HepG2 (cell line): ENCODE data around the gene NOTUM. TPM values are rescaled to one million over a fixed set of nuclear protein-coding genes. Genes with fewer than 3 reads are reported as not detected.

ENCODE experiments used
- CHD2 ChIP-seq: IDR thresholded peaks from 2 replicates; pipeline ENCODE4 v1.6.1; 2011; ENCODE audit warnings: low read depth, low read length, improper control_type of control experiment
- FIP1L1 ChIP-seq: fragments of 200-400 bp; formaldehyde crosslinking; IDR thresholded peaks from 2 replicates; pipeline ENCODE4 v1.6.1; 2018; ENCODE audit warnings: low read depth, mild to moderate bottlenecking, low read length, moderate library complexity, borderline replicate concordance; ENCODE audit not compliant: insufficient read depth
- HMGXB4 ChIP-seq, 2 experiments: sonication (generic) in 1 of 2; formaldehyde crosslinking in 1 of 2; IDR thresholded peaks; 2 replicates each; pipeline versions ENCODE4 v1.4.0 to v1.6.1; 2018 to 2020; ENCODE audit warnings: missing genetic modification reagents in 2 of 2, borderline replicate concordance in 1 of 2, low read depth in 1 of 2, mild to moderate bottlenecking in 1 of 2, missing biosample characterization in 1 of 2
- KDM2A ChIP-seq: sonication (generic); formaldehyde crosslinking; IDR thresholded peaks from 2 replicates; pipeline ENCODE4 v1.4.0; 2020; ENCODE audit warnings: low read depth, missing genetic modification reagents, borderline replicate concordance
- RAD51 ChIP-seq: fragments of 450-650 bp; IDR thresholded peaks from 2 replicates; pipeline ENCODE4 v1.6.1; 2016; ENCODE audit warnings: borderline replicate concordance
- SOX6 ChIP-seq, 2 experiments: fragments of 450-650 bp in 1 of 2; sonication (generic) in 1 of 2; formaldehyde crosslinking in 1 of 2; IDR thresholded peaks; 2 replicates each; pipeline versions ENCODE4 v1.4.0 to v1.6.1; 2017 to 2020; ENCODE audit warnings: antibody characterized with exemption in 1 of 2, mild to moderate bottlenecking in 1 of 2, missing genetic modification reagents in 1 of 2
- TFDP1 ChIP-seq: IDR thresholded peaks from 2 replicates; pipeline ENCODE4 v1.6.1; 2016; ENCODE audit warnings: missing compliant biosample characterization, missing genetic modification reagents, borderline replicate concordance
- THAP9 ChIP-seq: sonication (generic); formaldehyde crosslinking; IDR thresholded peaks from 2 replicates; pipeline ENCODE4; 2020; ENCODE audit warnings: missing genetic modification reagents, mild to moderate bottlenecking, borderline replicate concordance
- ZNF275 ChIP-seq: sonication (generic); formaldehyde crosslinking; IDR thresholded peaks from 2 replicates; pipeline ENCODE4 v1.8.0; 2022; ENCODE audit warnings: missing genetic modification reagents, mild to moderate bottlenecking, inconsistent platforms, borderline replicate concordance
- ZNF775 ChIP-seq: sonication (generic); formaldehyde crosslinking; IDR thresholded peaks from 2 replicates; pipeline ENCODE4 v1.4.0; 2020; ENCODE audit warnings: missing genetic modification reagents, mild to moderate bottlenecking, moderate library complexity, borderline replicate concordance
- ZXDC ChIP-seq: sonication (generic); formaldehyde crosslinking; IDR thresholded peaks from 2 replicates; pipeline ENCODE4 v1.5.0; 2020; ENCODE audit warnings: mild to moderate bottlenecking, missing genetic modification reagents
- polyA plus RNA-seq, 8 experiments: library from polyadenylated mRNA; depleted of rRNA in 3 of 8; stranded (reverse) in 7 of 8; unstranded in 1 of 8; fragments of >200 nt; fragmentation: Illumina TruSeq in 4 of 8; extraction: Trizol in 4 of 8; gene quantifications; 2 replicates each; pipeline versions ENCODE4 v1.2.1 to v1.2.3, GENCODE V29; 2011 to 2016; ENCODE audit warnings: low read depth in 4 of 8, missing spikeins in 1 of 8, mixed read lengths in 1 of 8; ENCODE audit not compliant: insufficient read depth in 1 of 8
- total RNA-seq, 5 experiments: library from RNA; depleted of rRNA; stranded (reverse); fragments of >200 nt; fragmentation: Illumina TruSeq; extraction: Trizol; gene quantifications; 2 replicates each; pipeline ENCODE4 v1.2.3, GENCODE V29; 2016; ENCODE audit warnings: low read depth in 1 of 5

The NOTUM gene
- total and polyA plus RNA-seq, 2 of the 13 experiments (the other 11 are each of a cell fraction or from before 2014, with no cell fraction given) = 150 to 160 TPM

- peak; percentile 66; the same call in 1 of the 2 replicates for TF ChIP-seq THAP9 (CRISPR knock-in tag)
- TF ChIP-seq CHD2 = no peak
- no peak for TF ChIP-seq RAD51
- peak; percentile 91 for TF ChIP-seq TFDP1
- peak; percentile 47; the same call in 1 of the 2 replicates for TF ChIP-seq ZXDC (CRISPR knock-in tag)
- TF ChIP-seq HMGXB4 (CRISPR knock-in tag; IDR thresholded peaks at IDR 0.05; ENCODE audit: borderline replicate concordance in 1 of 2, low read depth in 1 of 2) = 0 out of 4 replicates have a peak, but pooled peaks of 1 of the 2 experiments have one; percentile 64
- TF ChIP-seq SOX6 (IDR thresholded peaks at IDR 0.05) = no peak
- TF ChIP-seq SOX6 (CRISPR knock-in tag; IDR thresholded peaks at IDR 0.05) = no peak
- TF ChIP-seq FIP1L1 = peak; percentile 89; the same call in 1 of the 2 replicates
- TF ChIP-seq ZNF775 = 0 out of 2 replicates have a peak, but pooled peaks have one; percentile 78
- no peak for TF ChIP-seq ZNF275 (CRISPR knock-in tag)
- TF ChIP-seq KDM2A (CRISPR knock-in tag) = peak; percentile 63; the same call in 1 of the 2 replicates
Measured at GRCh38 chr17:81976332-81977210, 15.6 kb upstream of the NOTUM start (continued).
